ENCODE measurements around the gene NOP58.

DNA sequence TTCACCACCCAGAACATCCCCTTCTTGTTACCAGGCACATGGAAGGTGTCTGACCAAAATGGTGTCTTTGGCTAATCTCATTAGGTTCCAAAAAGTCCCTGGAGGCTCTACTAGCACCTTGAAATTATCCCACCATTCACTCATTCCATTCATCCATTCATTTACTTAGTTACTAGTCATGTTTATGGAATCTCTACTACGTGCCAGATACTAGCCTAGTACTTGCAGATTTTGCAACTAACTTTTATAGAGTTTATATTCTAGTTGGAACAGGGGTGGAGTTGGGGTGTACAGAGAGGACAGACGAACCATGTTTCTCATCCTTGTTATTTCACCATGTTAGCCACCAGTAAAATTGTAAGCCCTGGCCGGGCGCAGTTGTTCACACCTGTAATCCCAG, 4.0 kb upstream of the NOP58 start:
- TF ChIP-seq, protein P1, sequence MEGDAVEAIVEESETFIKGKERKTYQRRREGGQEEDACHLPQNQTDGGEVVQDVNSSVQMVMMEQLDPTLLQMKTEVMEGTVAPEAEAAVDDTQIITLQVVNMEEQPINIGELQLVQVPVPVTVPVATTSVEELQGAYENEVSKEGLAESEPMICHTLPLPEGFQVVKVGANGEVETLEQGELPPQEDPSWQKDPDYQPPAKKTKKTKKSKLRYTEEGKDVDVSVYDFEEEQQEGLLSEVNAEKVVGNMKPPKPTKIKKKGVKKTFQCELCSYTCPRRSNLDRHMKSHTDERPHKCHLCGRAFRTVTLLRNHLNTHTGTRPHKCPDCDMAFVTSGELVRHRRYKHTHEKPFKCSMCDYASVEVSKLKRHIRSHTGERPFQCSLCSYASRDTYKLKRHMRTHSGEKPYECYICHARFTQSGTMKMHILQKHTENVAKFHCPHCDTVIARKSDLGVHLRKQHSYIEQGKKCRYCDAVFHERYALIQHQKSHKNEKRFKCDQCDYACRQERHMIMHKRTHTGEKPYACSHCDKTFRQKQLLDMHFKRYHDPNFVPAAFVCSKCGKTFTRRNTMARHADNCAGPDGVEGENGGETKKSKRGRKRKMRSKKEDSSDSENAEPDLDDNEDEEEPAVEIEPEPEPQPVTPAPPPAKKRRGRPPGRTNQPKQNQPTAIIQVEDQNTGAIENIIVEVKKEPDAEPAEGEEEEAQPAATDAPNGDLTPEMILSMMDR (conservative IDR thresholded peaks at IDR 0.05), result no peak
- no peak for TF ChIP-seq EZH2 (IDR thresholded peaks at IDR 0.05; ENCODE audit: low read depth)

Data from PC-9 (cell line).